NCI-H2171 treated with DMSO at 0.1 percent for 48 hours (cell line): ENCODE measurements around the gene INPP4B.
"Not testable (repeated sequence)": the region's sequence is repeated elsewhere in the genome, so short reads cannot be mapped to it uniquely, and the experiment has no call there.

ENCODE experiments used
- DNase-seq: peaks from one replicate; lab custom pipeline; 2025; lab: John Stamatoyannopoulos, UW

Gene INPP4B

DNA sequence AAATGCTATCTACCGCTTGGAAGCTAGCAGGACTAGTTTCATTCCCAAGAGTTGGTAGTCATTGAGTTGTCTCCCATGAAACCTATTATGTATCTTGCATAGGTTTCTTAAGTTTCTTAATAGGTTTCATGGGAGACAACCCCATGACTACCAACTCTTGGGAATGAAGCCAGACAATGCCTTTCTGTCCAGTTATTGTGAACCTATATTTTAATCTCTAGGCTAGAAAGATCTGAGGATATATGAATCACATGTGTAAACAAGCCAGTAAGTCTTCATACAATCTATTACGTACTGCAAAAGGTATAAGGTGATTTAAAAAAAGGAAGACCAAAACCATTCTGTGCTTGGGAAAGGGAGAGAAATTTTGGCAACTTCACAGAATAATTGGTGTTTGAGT lies 162.6 kb downstream of the INPP4B start:
- no peak for DNase-seq

DNA sequence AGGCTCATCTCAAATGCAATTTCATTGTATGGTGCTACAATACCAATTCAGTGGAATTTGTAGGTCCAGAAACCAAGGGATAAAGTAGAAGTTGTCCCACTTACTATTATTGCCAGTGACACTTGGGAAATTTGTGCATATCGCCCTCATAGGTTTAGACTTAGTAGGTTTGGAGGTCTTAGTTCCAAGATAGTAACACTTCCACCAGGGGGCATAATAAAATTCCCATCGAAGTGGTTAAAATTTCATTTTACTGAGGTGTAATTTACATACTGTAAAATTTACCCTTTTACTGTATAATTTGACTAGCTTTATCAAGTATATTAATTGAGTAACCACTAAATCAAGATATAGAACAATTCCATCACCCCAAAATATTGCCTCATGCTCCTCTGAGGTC lies 174.6 kb downstream of the INPP4B start:
- no peak for DNase-seq

DNA sequence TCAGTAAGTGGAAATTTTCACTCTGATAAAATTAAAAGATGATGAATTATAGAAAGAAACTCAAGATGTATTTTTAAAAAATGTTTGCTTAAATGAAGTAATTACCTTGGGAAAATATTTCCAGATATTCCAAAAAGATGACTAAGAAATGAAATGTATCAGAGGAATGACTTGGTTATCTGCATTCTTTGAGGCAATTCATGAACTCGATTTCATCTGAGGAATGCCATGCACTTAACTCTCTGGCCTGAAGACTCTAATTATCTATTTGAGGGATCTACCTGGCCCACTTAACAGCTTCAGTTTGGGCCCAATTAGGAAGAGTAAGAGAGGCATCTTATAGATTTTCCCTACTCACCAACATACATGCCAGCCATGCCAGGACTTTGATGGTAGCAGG lies 182.3 kb downstream of the INPP4B start:
- no peak for DNase-seq

DNA sequence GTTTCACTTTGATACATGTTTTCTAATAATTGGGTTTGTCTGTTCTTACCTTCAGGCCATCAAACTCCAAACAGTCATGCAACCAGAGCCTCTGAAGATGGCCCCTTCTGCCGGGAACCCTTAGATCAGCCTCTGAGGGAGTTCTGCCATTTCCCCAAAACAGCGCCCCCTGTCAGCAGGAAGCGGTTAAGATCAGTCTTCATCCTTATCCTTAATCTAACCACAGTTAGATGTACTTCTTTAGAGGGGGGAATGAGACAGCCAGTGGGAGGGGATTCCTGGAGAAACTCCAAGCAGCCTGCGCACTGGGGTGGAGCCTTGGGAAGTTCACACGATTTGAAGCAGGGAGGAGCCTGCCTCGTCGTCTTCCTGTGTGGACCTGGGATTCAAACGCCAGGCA lies 185.4 kb downstream of the INPP4B start:
- no peak for DNase-seq

DNA sequence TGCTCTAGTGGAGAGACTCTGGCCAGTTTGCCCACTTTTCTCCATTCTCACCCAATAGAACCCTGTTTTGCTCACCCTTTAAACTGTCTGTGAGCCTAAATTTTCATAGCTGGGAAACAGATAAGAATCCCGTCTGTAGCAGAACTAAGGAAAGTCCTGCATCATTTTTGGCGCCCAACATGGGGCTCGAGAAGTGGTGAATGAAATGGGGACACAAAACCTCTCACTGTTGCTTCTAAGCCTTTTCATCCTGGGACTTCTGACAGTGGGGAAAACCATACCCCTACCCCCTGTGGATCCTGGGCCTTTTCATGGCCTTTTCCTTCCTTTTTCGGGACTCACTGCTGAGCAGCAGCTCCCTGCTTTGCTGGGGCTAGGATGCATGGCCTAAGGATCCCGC lies 189.9 kb downstream of the INPP4B start:
- DNase-seq, result no peak

DNA sequence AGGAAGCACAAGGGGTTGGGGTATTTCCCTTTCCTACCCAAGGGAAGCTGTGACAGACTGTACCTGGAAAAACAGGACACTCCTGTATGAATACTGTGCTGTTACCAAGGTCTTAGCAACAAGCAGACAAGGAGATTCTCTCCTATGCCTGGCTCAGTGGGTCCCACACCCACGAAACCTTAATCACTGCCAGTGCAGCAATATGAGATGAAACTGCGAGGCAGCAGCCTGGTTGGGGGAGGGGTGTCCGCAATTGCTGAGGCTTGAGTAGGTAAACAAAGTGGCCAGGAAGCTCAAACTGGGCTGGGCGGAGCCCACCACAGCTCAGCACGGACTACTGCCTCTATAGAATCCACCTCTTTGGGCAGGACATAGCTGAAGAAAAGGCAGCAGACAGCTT lies 197.7 kb downstream of the INPP4B start:
- no peak for DNase-seq

DNA sequence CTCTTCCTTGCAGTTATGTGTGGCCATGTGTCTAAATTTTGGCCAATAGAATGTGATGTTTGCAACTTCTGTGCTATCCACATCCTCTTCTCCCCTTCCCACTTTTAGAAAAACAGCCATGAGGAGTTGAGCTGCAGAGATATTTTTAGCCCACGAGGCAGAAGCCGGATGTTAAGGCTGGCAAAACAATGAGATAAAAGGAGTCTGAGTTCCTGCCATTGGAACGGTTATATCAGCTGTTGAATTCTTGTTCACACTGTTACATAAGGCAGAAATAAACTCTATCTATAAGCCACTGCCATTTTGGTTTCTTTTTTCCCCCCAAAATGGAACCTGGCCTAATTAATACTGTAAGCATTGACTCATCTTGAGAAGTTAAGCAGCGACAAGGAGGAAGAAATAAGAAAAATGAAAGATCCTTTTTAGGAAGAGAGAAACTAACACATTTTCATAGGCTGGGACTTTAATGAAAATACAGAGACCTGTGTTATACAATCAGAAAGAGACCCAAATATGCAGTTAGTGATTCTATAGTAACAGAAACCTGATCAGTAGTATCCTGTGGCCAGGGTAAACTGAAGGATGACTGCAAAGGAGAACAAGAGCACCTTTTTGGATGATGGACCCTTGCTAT lies 200.5 kb downstream of the INPP4B start:
- DNase-seq, result no peak

DNA sequence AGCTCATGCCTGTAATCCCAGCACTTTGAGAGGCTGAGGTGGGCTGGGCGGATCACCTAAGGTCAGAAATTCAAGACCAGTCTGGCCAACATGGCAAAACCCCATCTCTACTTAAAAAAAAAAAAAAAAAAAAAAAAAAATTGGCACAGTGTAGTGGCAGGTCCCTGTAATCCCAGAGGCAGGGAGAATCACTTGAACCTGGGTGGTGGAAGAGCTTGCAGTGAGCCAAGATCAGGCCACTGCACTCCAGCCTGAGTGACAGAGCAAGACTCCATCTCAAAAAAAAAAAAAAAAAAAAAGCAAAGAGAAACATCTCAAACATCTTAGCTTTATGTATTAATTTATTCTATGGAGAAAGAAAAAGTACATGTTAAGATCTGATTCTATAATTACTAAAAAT lies 201.5 kb downstream of the INPP4B start:
- DNase-seq, result not testable (repeated sequence)

DNA sequence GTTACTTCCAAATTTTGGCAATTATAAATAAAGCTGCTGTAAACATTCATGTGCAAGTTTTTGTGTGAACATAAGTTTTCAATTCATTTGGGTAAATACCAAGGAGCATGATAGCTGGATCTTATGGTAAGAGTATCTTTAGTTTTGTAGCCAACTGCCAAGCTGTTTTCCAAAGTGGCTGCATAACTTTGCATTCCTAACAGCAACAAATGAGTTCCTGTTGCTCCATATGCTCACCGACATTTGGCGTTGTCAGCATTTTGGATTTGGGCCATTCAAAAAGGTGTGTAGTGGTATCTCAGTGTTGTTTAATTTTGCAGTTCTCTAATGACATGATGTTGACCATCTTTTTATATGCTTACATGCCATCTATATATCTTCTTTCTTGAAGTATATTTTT lies 208.5 kb downstream of the INPP4B start:
- no peak for DNase-seq

DNA sequence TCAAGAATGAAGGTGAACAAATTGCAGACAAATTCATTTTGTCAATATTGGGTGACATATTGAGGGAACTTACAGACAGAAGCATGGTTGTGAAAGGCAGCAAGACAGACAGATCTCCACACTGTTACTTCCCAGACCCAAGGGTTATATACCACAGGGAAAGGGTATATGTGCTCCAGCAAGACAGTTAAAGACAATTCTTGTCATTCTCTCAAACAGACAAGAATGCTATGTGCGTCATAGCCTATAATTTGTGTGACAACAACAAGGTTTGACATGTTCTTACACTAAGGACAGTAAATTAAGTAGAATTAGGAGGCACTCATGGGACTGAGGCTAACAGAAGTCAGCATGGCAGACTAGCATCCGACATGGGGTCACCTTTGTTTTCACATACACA lies 214.3 kb downstream of the INPP4B start:
- no peak for DNase-seq

DNA sequence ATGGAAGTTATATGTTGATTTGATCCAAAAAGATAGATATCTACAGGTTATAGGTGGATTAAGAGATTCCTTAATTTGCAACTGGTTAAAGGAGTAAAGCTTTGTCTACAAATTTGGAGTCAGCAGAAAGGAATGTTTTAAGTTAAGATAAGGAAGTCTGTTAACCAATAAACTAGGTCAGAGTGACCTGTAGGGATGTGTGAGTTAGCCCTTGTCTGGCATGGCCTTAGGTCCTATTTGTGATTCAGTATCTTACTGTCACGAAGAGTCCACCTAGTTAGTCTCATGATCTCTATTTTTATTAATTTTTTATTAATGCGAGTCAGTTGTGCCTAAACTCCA lies 230.8 kb downstream of the INPP4B start:
- no peak for DNase-seq

DNA sequence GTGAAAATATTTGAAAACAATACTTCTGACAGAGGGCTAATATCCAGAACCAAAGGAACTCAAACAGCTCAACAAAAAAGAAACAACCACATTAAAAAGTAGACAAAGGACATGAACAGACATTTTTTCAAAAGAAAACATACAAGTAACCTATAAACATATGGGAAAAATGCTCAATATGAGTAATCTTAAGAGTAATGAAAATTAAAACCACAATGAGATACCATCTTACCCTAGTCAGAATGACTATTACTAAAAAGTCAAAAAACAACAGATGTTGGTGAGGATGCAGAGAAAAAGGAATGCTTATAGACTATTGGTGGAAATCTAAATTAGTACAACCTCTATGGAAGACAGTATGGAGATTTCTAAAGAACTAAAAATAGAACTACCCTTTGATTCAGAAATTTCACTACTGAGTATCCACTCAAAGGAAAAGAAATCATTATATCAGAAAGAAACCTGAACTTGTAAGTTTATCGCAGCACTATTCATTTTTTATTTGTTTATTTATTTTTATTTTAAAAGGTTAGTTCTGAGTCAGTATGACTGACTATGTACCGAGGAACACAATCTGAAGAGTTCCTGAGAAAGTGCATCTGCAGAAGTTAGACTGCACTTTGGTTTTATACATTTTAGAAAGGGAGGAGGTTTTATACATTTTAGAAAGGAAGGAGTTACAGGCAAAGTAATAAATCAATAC lies 231.3 kb downstream of the INPP4B start:
- no peak for DNase-seq

DNA sequence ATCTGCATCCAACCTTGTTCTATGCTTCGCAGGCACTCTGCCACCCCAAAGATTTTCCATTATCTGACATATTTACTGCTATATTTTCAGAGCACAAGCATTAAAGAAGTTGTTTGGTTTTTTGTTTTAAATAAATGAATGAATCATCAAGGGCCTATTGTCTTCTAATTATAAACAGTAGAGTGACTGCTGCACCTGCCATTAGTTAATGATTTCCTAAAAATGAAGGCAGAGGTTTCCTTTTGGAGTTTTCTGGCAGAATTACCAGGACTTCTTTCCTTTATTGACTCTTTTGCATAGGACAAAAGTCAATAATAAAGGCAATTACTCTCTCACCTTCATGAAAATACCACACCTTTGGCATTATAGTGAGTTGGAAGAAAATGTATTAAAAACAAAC lies 238.1 kb downstream of the INPP4B start:
- no peak for DNase-seq

DNA sequence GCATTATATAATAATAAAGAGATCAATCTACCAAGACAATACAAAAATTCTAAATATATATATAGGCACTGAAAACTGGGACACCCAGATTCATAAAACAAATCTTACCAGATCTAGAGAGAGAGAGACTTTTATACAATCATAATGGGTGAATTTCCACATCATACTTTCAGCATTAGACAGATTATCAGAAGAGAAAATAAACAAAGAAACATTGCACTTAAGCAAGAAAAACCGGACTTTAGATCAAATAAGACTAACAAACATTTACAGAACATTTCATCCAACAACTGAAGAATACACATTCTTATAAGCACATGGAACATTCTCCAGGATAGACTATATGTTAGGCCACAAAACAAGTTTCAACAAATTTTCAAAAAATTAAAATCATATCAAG lies 245.1 kb downstream of the INPP4B start:
- DNase-seq, result no peak

DNA sequence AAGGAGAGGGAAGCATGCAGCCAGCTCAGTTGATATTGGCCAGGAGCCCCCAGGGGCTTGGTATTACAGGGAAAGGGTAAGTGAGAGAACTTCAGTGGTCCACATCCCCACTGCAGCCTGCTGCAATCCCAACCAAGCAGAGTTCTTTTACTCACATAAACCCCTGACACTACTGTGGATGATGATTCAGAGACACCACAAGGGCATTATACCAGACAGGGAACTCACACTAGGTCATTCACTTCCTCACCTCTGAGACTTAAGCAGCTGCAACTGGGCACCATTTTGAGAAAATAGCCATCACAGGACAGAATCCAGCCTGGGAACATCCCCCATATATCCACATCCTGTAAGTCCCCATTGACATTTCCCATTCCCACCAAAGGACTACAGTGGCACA lies 248.0 kb downstream of the INPP4B start:
- no peak for DNase-seq

DNA sequence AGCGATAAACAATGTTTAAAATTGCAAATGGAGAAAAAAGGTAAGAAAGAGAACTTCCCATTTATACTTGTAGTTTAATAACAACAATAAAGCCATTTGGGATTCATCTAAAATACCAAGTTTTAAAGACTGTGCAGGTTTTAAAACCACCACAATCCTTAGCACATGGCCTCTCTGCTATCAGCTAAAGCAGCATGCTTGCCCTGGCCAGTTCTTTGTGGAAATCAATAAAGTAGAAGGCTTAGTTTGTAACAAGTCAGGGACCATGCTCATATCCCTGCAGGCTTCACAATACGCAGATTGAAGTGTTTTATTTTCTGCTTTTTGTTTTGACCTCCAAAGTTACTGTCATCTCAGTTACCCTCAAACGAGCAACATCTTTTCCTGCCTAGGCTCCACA lies 249.5 kb downstream of the INPP4B start:
- no peak for DNase-seq

DNA sequence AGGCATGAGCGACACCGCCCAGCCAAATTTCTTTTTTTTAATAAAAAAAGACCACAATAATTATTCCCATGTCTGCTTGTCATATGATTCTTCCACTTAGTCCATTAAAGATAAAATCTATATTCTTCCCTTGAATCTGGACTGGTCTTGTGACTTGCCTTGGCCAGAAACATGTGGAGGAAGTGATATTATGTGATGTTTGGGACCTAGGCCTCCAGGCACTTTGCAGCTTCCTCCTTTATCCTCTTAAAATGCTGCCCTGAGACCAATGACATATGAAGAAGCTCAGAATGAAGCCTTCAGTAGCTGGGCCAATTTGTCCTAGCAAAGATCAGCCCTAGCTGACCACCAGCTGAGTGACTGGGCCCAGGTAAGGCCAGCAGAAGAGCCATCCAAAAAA lies 250.0 kb downstream of the INPP4B start:
- DNase-seq, result no peak

DNA sequence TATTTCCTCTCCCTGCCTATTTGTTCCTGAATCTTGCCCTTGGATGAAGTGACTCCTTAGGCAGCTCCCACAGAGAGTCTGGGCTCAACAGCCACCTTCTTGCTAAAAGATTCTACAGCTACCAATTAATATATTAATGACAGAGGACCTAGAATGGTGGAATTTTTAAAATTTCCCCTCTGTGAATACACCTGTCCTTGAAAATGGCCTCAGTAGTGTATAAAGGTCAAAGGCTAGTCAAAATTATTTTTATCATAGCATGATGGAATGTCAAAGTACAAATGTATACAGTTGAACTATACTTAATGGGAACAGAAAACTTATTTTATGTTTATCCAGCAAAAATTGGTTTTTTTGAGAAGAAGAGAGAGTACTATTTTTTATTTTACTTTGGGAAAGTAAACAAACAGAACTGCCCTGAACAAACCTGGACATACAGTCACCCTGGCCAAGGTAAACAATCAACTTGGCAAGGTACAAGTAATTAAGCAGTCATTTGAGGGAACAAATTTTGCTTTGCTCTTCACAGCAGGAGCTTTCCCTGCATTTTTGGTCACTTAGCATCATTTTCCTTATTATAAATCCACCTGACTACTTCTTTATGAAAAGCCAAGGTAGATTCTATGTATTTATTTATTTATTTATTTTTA lies 250.8 kb downstream of the INPP4B start:
- no peak for DNase-seq

DNA sequence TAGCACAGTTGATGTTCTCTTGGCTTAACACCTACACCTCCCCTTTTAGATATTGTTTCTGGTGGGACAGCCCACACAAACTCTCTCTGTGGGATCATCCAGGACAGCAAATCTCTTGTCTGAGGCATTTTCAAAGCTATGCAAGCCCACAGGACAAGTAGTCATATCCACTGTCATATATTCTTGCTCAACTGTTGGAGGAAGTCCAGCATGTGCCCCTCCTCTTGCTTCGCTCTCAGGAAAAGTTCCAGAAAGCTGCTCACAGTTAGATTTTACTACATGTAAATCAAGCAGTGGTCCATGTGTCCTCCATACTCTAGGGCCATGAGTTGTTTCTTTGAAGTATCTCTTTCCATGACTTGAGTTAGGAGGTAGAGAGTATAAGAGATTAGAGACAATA lies 260.7 kb downstream of the INPP4B start:
- DNase-seq, result no peak

DNA sequence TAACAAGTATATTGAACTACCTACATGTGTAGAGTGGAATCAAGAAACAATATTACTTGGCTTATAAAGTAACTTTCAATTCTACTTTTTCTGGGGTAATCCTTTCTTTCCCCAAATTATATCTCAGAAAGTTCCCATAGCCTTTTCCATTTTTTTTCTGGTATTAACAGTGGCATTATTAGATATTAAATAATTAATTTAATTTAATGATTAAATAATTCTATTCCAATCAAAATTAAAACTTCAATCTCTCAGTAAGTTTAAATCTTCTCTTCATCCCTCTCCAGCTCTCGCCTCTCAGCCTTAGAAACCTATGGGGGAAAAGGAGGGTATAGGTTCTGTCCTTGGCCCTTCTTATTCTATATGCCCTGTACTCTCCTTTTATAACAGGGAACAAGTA lies 262.4 kb downstream of the INPP4B start:
- no peak for DNase-seq

DNA sequence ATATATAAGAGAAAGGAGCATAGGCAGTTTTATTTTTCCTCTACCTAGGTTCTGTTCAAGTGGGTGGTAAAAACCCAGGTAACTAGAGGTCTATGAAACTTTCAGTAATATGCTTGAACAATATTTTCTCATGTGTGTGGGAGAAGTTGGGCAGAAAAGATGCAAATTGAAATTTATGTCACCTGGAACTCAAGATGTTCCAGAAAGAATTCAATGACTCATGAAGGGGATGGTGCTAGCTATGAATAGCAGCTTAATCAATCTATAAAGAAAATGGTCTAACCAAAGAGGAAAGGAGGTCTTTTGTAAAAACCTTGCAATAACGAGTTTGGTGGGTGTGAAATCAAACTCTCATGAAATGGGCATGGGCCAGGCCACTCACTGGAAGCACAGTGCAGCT lies 263.8 kb downstream of the INPP4B start:
- no peak for DNase-seq

DNA sequence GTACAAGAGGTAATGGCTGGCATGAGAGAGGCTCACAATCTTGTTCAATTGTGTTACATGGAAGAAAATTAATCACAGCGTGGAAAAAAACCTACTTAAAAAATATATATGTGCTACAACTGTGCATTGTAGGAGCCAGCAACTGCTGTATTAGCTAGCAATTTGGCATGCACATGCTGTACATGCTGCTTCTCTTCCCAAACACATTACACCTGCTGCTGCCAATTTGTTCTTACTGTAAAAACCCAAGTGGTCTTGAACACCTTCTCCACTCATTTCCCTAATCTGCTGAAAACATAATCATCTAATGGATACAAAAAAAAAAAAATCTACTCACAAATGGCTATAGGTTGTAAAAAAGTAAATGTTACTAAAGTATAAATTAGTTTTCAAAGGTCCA lies 264.2 kb downstream of the INPP4B start:
- no peak for DNase-seq

DNA sequence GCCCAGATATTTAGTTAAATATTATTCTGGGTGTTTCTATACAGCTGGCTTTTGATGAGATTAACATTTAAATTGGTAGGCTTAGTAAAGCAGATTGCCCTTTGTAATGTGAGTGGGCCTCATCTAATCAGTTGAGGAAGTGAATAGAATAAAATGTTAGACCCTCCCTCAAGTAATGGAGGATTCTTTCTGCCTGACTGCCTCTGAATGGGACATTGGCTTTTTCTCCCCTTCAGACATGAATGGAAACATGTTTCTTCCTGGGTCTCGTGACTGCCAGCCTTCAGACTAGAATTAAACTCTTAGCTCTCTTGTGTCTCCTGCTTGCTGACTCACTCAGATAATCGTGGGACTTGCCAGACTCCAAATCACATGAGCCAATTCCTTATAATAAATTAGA lies 266.7 kb downstream of the INPP4B start:
- DNase-seq, result no peak

DNA sequence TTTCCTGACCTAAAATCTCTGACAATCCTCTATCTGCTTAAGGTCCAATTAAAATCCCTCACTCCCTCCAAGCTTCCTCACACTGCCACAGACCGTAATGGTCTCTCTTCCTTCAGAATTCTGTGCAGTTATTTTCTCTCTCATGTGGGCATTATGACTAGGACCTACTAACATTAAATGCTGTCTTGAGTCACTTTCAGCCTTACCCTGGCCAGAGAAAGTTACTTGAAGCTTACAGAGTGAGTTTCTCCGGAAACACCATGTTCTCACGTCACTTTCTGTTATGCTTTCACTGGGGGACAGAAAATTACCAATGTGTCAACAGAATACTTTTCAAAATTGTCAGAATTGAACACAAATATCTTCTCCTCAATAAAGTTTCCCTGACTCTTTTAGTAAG lies 271.8 kb downstream of the INPP4B start:
- no peak for DNase-seq
